Endothelial cell of umbilical vein (primary cell): ENCODE measurements around the gene DLK1. TPM values are rescaled to one million over a fixed set of nuclear protein-coding genes. Genes with fewer than 3 reads are reported as not detected.

Source experiments
- BruUV-seq: library from RNA; stranded (reverse); fragments of 400-500 nt; replicated peaks from 2 replicates; lab custom pipeline; 2021; lab: Mats Ljungman, UMichigan
- CTCF ChIA-PET: fragments of 300-600, 350-600 bp; sonication (Branson Sonifier 250); formaldehyde crosslinking; loops from one replicate; lab custom pipeline; 2021; ENCODE audit warnings: antibody characterized with exemption, inconsistent platforms; lab: Charles Lee
- POLR2A ChIA-PET: fragments of 300-600, 350-600 bp; sonication (Branson Sonifier 250); formaldehyde crosslinking; loops from one replicate; lab custom pipeline; 2021; ENCODE audit warnings: antibody characterized with exemption, inconsistent platforms; lab: Charles Lee
- DNase-seq: peaks from one replicate; pipeline ENCODE4 v3.0.0-alpha.2; 2011; ENCODE audit warnings: low read depth, low spot score
- FAIRE-seq: peaks from 2 replicates; lab custom pipeline; 2011; peaks lifted over from hg19 to GRCh38; lab: Jason Lieb, UNC
- H2AFZ ChIP-seq: 2 replicates; pipeline ENCODE4 v1.6.0; 2012; ENCODE audit warnings: low read depth, low read length, control low read depth, inconsistent platforms
- H3K27ac ChIP-seq: 2 replicates; pipeline ENCODE4 v1.5.1; 2011; ENCODE audit warnings: low read depth, mild to moderate bottlenecking, control low read depth, low read length, moderate library complexity; ENCODE audit not compliant: insufficient read depth
- H3K27me3 ChIP-seq, 2 experiments: 2 replicates each; pipeline versions ENCODE4 v1.6.0 to v1.6.1; 2011; ENCODE audit warnings: low read length in 2 of 2, mixed read lengths in 1 of 2; ENCODE audit not compliant: control insufficient read depth in 2 of 2, insufficient read depth in 2 of 2
- H3K36me3 ChIP-seq, 2 experiments: 2 replicates in 1 of 2; 3 replicates in 1 of 2; pipeline ENCODE4 v1.5.1; 2011; ENCODE audit warnings: low read length in 2 of 2, mild to moderate bottlenecking in 1 of 2, moderate library complexity in 1 of 2; ENCODE audit not compliant: control insufficient read depth in 2 of 2, insufficient read depth in 2 of 2; ENCODE audit errors: extremely low read depth in 1 of 2
- H3K4me1 ChIP-seq: 3 replicates; pipeline ENCODE4 v1.5.1; 2011; ENCODE audit warnings: mild to moderate bottlenecking, low read length; ENCODE audit not compliant: control insufficient read depth, insufficient read depth; ENCODE audit errors: extremely low read depth
- H3K4me2 ChIP-seq: 2 replicates; pipeline ENCODE4 v1.6.1; 2011; ENCODE audit warnings: low read length, control low read depth, mixed read lengths; ENCODE audit not compliant: insufficient read depth
- H3K4me3 ChIP-seq, 3 experiments: fragments of 200-600 bp in 1 of 3; sonication (generic), shearing (Covaris generic) in 1 of 3; replicated peaks in 1 of 3; 2 replicates each; pipeline ENCODE4 v1.5.1; 2011 to 2016; ENCODE audit warnings: control low read depth in 3 of 3, low read length in 3 of 3, mild to moderate bottlenecking in 2 of 3, inconsistent platforms in 1 of 3, low read depth in 1 of 3, moderate library complexity in 1 of 3; ENCODE audit not compliant: insufficient read depth in 1 of 3
- H3K79me2 ChIP-seq: 2 replicates; pipeline ENCODE4 v1.6.0; 2012; ENCODE audit warnings: low read length, inconsistent platforms; ENCODE audit not compliant: control insufficient read depth, insufficient read depth
- H3K9ac ChIP-seq: replicated peaks from 2 replicates; pipeline ENCODE3; 2011; ENCODE audit warnings: low read length, control low read depth; ENCODE audit not compliant: insufficient read depth; ENCODE audit errors: extremely low read depth
- H3K9me1 ChIP-seq: replicated peaks from 3 replicates; pipeline ENCODE4 v1.6.0; 2011; ENCODE audit warnings: mild to moderate bottlenecking, low read length; ENCODE audit not compliant: control insufficient read depth, insufficient read depth; ENCODE audit errors: extremely low read depth
- H3K9me3 ChIP-seq: replicated peaks from 2 replicates; pipeline ENCODE4 v1.5.1; 2012; ENCODE audit warnings: low read length, inconsistent platforms; ENCODE audit not compliant: control insufficient read depth, insufficient read depth
- H4K20me1 ChIP-seq: replicated peaks from 2 replicates; pipeline ENCODE3; 2011; ENCODE audit warnings: mild to moderate bottlenecking, low read length; ENCODE audit not compliant: control insufficient read depth, insufficient read depth; ENCODE audit errors: extremely low read depth
- CTCF ChIP-seq, 2 donors: IDR thresholded peaks; 1 replicate in 1 of 2; 2 replicates in 1 of 2; pipeline ENCODE4 v1.5.1; 2011; ENCODE audit warnings: low read length in 2 of 2, mild to moderate bottlenecking in 2 of 2, moderate library complexity in 2 of 2, control low read depth in 1 of 2, inconsistent platforms in 1 of 2, low read depth in 1 of 2; ENCODE audit not compliant: insufficient read depth in 1 of 2; ENCODE audit errors: extremely low read depth in 1 of 2
- EZH2 ChIP-seq: IDR thresholded peaks from 2 replicates; pipeline ENCODE4 v1.6.1; 2012; ENCODE audit warnings: borderline replicate concordance, low read depth, mild to moderate bottlenecking, moderate library complexity, low read length, inconsistent platforms; ENCODE audit not compliant: severe bottlenecking
- FOS ChIP-seq: IDR thresholded peaks from 2 replicates; pipeline ENCODE4 v1.6.1; 2011; ENCODE audit warnings: mild to moderate bottlenecking, low read length, moderate library complexity, borderline replicate concordance; ENCODE audit not compliant: insufficient read depth
- GATA2 ChIP-seq: IDR thresholded peaks from 2 replicates; pipeline ENCODE4 v1.7.0; 2011; ENCODE audit warnings: low read depth, mild to moderate bottlenecking, moderate library complexity, mixed read lengths, low read length; ENCODE audit not compliant: insufficient read length, insufficient read depth
- JUN ChIP-seq: IDR thresholded peaks from 2 replicates; pipeline ENCODE4 v1.6.1; 2011; ENCODE audit warnings: borderline replicate concordance, low read depth; ENCODE audit not compliant: insufficient read length, insufficient read depth
- MYC ChIP-seq: IDR thresholded peaks from one replicate; pipeline ENCODE4 v1.6.1; 2011; ENCODE audit warnings: mild to moderate bottlenecking, low read depth, low read length
- POLR2A ChIP-seq: IDR thresholded peaks from 2 replicates; pipeline ENCODE4 v1.6.1; 2012; ENCODE audit warnings: low read depth, mild to moderate bottlenecking, control low read depth, low read length
- POLR2AphosphoS5 ChIP-seq: IDR thresholded peaks from 2 replicates; pipeline ENCODE4 v1.6.1; 2012; ENCODE audit warnings: low read depth, mild to moderate bottlenecking, control low read depth, low read length, moderate library complexity; ENCODE audit not compliant: insufficient read depth
- dilution Hi-C: fragments of 300-500 bp; cut with MboI; formaldehyde crosslinking; loops from one replicate; pipeline ENCODE4 v1.15.0; 2019; ENCODE audit warnings: low sequenced_read_pairs; ENCODE audit not compliant: extremely low pct_ligation_motif_present
- intact Hi-C: fragments of 100-400 bp; cut with micrococcal nuclease; formaldehyde crosslinking; loops from one replicate; pipeline ENCODE4 v1.10.0; 2022
- polyA plus RNA-seq, 4 experiments: library from polyadenylated mRNA; depleted of rRNA in 3 of 4; stranded (reverse) in 3 of 4; unstranded in 1 of 4; fragments of >200 nt; gene quantifications; 2 replicates each; pipeline versions ENCODE4 v1.2.1 to v1.2.3, GENCODE V29; 2011 to 2012; ENCODE audit warnings: missing spikeins in 1 of 4
- total RNA-seq: library from RNA; stranded (reverse); gene quantifications from 2 replicates; pipeline ENCODE4 v1.2.3, GENCODE V29; 2021

Gene DLK1
- total and polyA plus RNA-seq, 2 donors (not counting 3 experiments of a cell fraction or from before 2014, with no cell fraction given) = not detected

GRCh38 chr14:100724536-100724935 is 2.2 kb upstream of the DLK1 start:
- POLR2A ChIA-PET = no interaction called here
- Histone ChIP-seq H3K27ac (no peak overlapping the region), H3K9me3 (no peaks in the 10 kb centered on the region), H3K4me2 (no peak overlapping the region), H3K4me1 (no peaks in the 10 kb centered on the region), H2AFZ (no peak overlapping the region), H3K27me3 (peaks cover 40 to 63% of the 10 kb centered on the region in 2 experiments), H3K79me2 (no peaks in the 10 kb centered on the region), H4K20me1 (no peaks in the 10 kb centered on the region), H3K9ac (no peak overlapping the region), H3K9me1 (no peaks in the 10 kb centered on the region), H3K4me3 (no peak overlapping the region), H3K36me3 (no peaks in the 10 kb centered on the region)
- CTCF ChIA-PET = interaction anchor here (4.4 kb wide), 1 partner anchor 14 kb away, joined by 24 read pairs; no protein-coding TSS in a partner anchor
- BruUV-seq = no TSS peak
- dilution Hi-C loops = no loop called here
- DNase-seq = no peak
- intact Hi-C loops = no loop called here
- no peak for FAIRE-seq
- TF ChIP-seq GATA2 (no peak), POLR2A (no peak), POLR2AphosphoS5 (no peak)

DNA sequence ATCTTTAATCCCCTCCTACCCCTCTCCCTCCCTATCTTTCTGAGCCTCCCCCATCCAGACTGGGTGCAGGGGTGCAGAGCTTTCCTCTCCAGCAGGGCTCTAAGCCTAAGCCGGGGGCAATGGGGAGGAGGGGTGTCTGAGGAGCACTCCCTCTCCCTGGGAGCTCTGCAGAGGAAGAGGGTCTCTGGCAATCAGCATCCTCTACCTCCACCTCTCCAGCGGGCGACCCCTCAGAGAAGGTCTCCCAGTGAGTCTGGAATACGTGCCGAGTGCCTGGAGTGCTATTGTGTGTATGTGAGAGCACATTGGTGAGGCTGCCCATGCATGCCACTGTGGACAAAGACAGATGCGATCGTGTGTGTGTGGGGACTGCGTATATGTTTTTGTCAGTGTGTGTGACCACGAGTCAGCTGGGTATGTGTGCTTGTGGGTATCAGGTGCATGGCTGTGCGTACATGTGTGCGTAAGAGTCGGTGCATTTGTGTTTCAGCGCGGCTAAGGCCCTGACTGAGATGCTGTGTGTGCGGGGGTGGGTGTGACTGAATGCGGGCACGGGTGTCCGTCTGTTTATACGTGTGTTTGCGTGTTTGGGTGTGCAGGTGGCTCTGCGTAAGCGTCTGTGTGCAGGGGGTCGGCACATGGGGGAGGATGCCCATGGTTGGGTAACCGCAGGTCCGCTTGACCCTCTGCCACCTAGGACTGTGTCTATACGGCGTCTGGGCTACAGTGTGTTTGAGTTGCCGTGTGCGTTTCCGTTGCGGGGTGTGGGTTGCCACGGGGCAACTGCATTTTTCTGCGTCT is 905 bp upstream of the DLK1 start:
- no peak overlapping the region for H3K9ac ChIP-seq
- H3K36me3 ChIP-seq = no peaks in the 10 kb centered on the region
- POLR2A ChIA-PET = no interaction called here
- H4K20me1 ChIP-seq = no peaks in the 10 kb centered on the region
- no peak overlapping the region for H3K27ac ChIP-seq
- no peak overlapping the region for H3K4me2 ChIP-seq
- H3K27me3 ChIP-seq = peaks cover 50 to 65% of the 10 kb centered on the region in 2 experiments
- intact Hi-C loops (no loop called here), dilution Hi-C loops (no loop called here)
- no peaks in the 10 kb centered on the region for H3K79me2 ChIP-seq
- DNase-seq (no peak), FAIRE-seq (no peak)
- no peaks in the 10 kb centered on the region for H3K4me1 ChIP-seq
- H3K9me3 ChIP-seq = no peaks in the 10 kb centered on the region
- no peak overlapping the region for H2AFZ ChIP-seq
- H3K4me3 ChIP-seq = no peak overlapping the region
- no TSS peak for BruUV-seq
- no peaks in the 10 kb centered on the region for H3K9me1 ChIP-seq
- CTCF ChIA-PET = no interaction called here
- no peak for TF ChIP-seq MYC
- no peak for TF ChIP-seq FOS
- no peak for TF ChIP-seq POLR2AphosphoS5
- no peak for TF ChIP-seq POLR2A
- no peak for TF ChIP-seq JUN
- no peak for TF ChIP-seq EZH2
- TF ChIP-seq CTCF (IDR thresholded peaks at IDR 0.05; ENCODE audit: extremely low read depth in 1 of 2, insufficient read depth in 1 of 2, low read depth in 1 of 2, low read length in 2 of 2) = no peak
